Daoy (cell line): ENCODE data around the gene ALKBH5. TPM values are rescaled to one million over a fixed set of nuclear protein-coding genes. Genes with fewer than 3 reads are reported as not detected.

Experiments
- DNase-seq: peaks from one replicate; pipeline ENCODE4 v3.0.0-alpha.2; 2015; ENCODE audit warnings: low read depth
- total RNA-seq: library from RNA; depleted of rRNA; stranded (reverse); fragments of >200 nt; shearing (Covaris generic); gene quantifications from 2 replicates; pipeline ENCODE4 v1.2.3, GENCODE V29; 2014

Gene ALKBH5
- total RNA-seq, 1 experiment from 2014 or later: 88.0 TPM

- DNase-seq: no peak
These were observed 57.7 kb downstream of the ALKBH5 start for GRCh38 chr17:18241229-18241871.

- no peak for DNase-seq
These were observed 61.6 kb downstream of the ALKBH5 start for GRCh38 chr17:18245038-18245776.

GRCh38 chr17:18246109-18246725, 62.6 kb downstream of the ALKBH5 start:
- DNase-seq: no peak

- DNase-seq: peak; percentile 58
These were observed 63.4 kb downstream of the ALKBH5 start for GRCh38 chr17:18246880-18247612.

- DNase-seq: no peak
These were observed 64.0 kb downstream of the ALKBH5 start for GRCh38 chr17:18247613-18248001.

GRCh38 chr17:18248300-18248731, 64.7 kb downstream of the ALKBH5 start:
- DNase-seq: peak; percentile 79

GRCh38 chr17:18248811-18249210, 65.2 kb downstream of the ALKBH5 start:
- DNase-seq: no peak

GRCh38 chr17:18250259-18250658, 66.6 kb downstream of the ALKBH5 start:
- DNase-seq: no peak

GRCh38 chr17:18250708-18251107, 67.1 kb downstream of the ALKBH5 start:
- DNase-seq: no peak

- DNase-seq: no peak
These were observed 67.6 kb downstream of the ALKBH5 start for GRCh38 chr17:18251204-18251603.

- no peak for DNase-seq
These were observed 68.5 kb downstream of the ALKBH5 start for GRCh38 chr17:18252160-18252559.

GRCh38 chr17:18253187-18253884, 69.7 kb downstream of the ALKBH5 start:
- DNase-seq: no peak

GRCh38 chr17:18253947-18254821, 70.6 kb downstream of the ALKBH5 start:
- no peak for DNase-seq

- no peak for DNase-seq
These were observed 71.4 kb downstream of the ALKBH5 start for GRCh38 chr17:18254888-18255649.

- DNase-seq: no peak
These were observed 72.7 kb downstream of the ALKBH5 start for GRCh38 chr17:18256351-18256750.

GRCh38 chr17:18256776-18257175, 73.1 kb downstream of the ALKBH5 start:
- DNase-seq: no peak

- peak; percentile 36 for DNase-seq
These were observed 73.8 kb downstream of the ALKBH5 start for GRCh38 chr17:18257268-18257981.

- peak; percentile 82 for DNase-seq
These were observed 74.3 kb downstream of the ALKBH5 start for GRCh38 chr17:18257982-18258355.

- DNase-seq: peak; percentile 61
These were observed 74.9 kb downstream of the ALKBH5 start, which contains the start of gene FLII for GRCh38 chr17:18258356-18259038. Gene FLII, minus strand, starts transcription at chr17:18258738. Its CDS starts 48 bp downstream, at chr17:18258690.
